ENCODE data around the gene EIF6.

- TF ChIP-seq CTCF (conservative IDR thresholded peaks at IDR 0.05): no peak
- no peak for TF ChIP-seq ZFX (IDR thresholded peaks at IDR 0.05)
Observed at GRCh38 chr20:35273449-35274171, 11.0 kb downstream of the EIF6 start.
